ENCODE measurements around the gene GH2.
"Not testable (repeated sequence)": the region's sequence is repeated elsewhere in the genome, so short reads cannot be mapped to it uniquely, and the experiment has no call there.

GRCh38 chr17:63918789-63919305, 37.1 kb upstream of the GH2 start, which contains the start of gene GH1:
- TF ChIP-seq EZH2phosphoT487 (IDR thresholded peaks at IDR 0.05; ENCODE audit: insufficient read depth, low read depth); EZH2 (IDR thresholded peaks at IDR 0.05; ENCODE audit: insufficient read depth, poor library complexity, severe bottlenecking): not testable (repeated sequence)
